Measurements from ENCODE around the gene HSFX2. TPM values are rescaled to one million over a fixed set of nuclear protein-coding genes. Genes with fewer than 3 reads are reported as not detected.

The HSFX2 gene
- total and polyA plus RNA-seq, 2 of the 13 experiments (the other 11 are each of a cell fraction or from before 2014, with no cell fraction given), result 0.13 TPM; not detected in 1

DNA sequence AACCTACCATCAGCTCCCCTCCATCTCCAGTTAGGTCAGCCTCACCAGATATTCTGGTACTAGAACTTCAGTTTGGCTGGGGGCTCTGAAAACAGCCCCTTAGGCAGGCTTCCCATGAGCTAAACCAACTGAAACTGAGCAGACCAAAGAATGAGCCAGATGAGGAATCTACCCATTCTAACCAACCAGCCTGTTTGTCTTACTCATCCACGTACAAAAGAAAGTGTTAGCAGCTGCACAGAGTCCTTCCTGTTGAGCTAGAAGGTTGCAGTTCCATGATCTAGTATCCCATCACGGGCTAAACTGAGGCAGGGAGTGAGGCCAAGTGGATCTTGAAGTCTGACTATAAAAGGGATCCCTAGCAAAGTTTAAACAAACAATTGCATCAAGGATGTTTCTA lies 25.3 kb downstream of the HSFX2 start:
- DNase-seq (ENCODE audit: low spot score), result no peak
- no peaks in the 10 kb centered on the region for H3K79me2 ChIP-seq (ENCODE audit: insufficient read depth, low read length)
- H3K36me3 ChIP-seq (replicated peaks in 1 of 2; ENCODE audit: control insufficient read depth in 1 of 2, insufficient read depth in 2 of 2, low read length in 2 of 2), result no peaks in the 10 kb centered on the region
- WGBS (ENCODE audit: low lambda C conversion rate), result 20% methylated on average over 2 of the region's 2 CpGs
- no TSS peak for BruUV-seq (replicated peaks)
- ATAC-seq, result no peak
- H3K4me3 ChIP-seq (replicated peaks in 1 of 3; ENCODE audit: insufficient read depth in 1 of 3, low read depth in 2 of 3, low read length in 3 of 3), result no peak overlapping the region
- no peaks in the 10 kb centered on the region for H3K9me3 ChIP-seq (ENCODE audit: low read length)
- no peaks in the 10 kb centered on the region for H3K27me3 ChIP-seq (ENCODE audit: control insufficient read depth in 1 of 2, insufficient read depth in 2 of 2, low read length in 2 of 2)
- no peak for FAIRE-seq
- no peaks in the 10 kb centered on the region for H3K4me1 ChIP-seq (ENCODE audit: insufficient read depth, low read length)
- H3K9ac ChIP-seq (ENCODE audit: insufficient read depth, low read depth, low read length), result no peak overlapping the region
- intact Hi-C loops (cut with micrococcal nuclease; ENCODE audit: unreplicated experiment), result no loop called here
- H3K4me2 ChIP-seq (ENCODE audit: low read depth, low read length), result no peak overlapping the region
- in situ Hi-C loops (cut with HindIII; ENCODE audit: extremely low pct_ligation_motif_present, low pct_unique_long_range_greater_than_20kb), result no loop called here
- H3K27ac ChIP-seq (ENCODE audit: extremely low read length, insufficient read depth, low read length), result no peak overlapping the region
- H2AFZ ChIP-seq (ENCODE audit: low read length), result no peak overlapping the region
- no peaks in the 10 kb centered on the region for H4K20me1 ChIP-seq (ENCODE audit: insufficient read depth, low read length)
- ChIA-PET POLR2A (no interaction called here), CTCF (ENCODE audit: low intra/inter-chr PET ratio, low total read pairs) (no interaction called here)
- TF ChIP-seq MAFK (conservative IDR thresholded peaks at IDR 0.05 in 1 of 2, IDR thresholded peaks at IDR 0.05 in 1 of 2; ENCODE audit: low read length in 2 of 2), result no peak
- TF ChIP-seq, protein P1, sequence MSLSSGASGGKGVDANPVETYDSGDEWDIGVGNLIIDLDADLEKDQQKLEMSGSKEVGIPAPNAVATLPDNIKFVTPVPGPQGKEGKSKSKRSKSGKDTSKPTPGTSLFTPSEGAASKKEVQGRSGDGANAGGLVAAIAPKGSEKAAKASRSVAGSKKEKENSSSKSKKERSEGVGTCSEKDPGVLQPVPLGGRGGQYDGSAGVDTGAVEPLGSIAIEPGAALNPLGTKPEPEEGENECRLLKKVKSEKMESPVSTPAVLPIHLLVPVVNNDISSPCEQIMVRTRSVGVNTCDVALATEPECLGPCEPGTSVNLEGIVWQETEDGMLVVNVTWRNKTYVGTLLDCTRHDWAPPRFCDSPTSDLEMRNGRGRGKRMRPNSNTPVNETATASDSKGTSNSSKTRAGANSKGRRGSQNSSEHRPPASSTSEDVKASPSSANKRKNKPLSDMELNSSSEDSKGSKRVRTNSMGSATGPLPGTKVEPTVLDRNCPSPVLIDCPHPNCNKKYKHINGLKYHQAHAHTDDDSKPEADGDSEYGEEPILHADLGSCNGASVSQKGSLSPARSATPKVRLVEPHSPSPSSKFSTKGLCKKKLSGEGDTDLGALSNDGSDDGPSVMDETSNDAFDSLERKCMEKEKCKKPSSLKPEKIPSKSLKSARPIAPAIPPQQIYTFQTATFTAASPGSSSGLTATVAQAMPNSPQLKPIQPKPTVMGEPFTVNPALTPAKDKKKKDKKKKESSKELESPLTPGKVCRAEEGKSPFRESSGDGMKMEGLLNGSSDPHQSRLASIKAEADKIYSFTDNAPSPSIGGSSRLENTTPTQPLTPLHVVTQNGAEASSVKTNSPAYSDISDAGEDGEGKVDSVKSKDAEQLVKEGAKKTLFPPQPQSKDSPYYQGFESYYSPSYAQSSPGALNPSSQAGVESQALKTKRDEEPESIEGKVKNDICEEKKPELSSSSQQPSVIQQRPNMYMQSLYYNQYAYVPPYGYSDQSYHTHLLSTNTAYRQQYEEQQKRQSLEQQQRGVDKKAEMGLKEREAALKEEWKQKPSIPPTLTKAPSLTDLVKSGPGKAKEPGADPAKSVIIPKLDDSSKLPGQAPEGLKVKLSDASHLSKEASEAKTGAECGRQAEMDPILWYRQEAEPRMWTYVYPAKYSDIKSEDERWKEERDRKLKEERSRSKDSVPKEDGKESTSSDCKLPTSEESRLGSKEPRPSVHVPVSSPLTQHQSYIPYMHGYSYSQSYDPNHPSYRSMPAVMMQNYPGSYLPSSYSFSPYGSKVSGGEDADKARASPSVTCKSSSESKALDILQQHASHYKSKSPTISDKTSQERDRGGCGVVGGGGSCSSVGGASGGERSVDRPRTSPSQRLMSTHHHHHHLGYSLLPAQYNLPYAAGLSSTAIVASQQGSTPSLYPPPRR (CRISPR knock-in tag; IDR thresholded peaks at IDR 0.05; ENCODE audit: borderline replicate concordance), result no peak
- TF ChIP-seq TBX2 (CRISPR knock-in tag; IDR thresholded peaks at IDR 0.05; ENCODE audit: borderline replicate concordance), result no peak
- TF ChIP-seq KDM5A (IDR thresholded peaks at IDR 0.05; ENCODE audit: borderline replicate concordance, low read length), result no peak
- TF ChIP-seq, protein P2, sequence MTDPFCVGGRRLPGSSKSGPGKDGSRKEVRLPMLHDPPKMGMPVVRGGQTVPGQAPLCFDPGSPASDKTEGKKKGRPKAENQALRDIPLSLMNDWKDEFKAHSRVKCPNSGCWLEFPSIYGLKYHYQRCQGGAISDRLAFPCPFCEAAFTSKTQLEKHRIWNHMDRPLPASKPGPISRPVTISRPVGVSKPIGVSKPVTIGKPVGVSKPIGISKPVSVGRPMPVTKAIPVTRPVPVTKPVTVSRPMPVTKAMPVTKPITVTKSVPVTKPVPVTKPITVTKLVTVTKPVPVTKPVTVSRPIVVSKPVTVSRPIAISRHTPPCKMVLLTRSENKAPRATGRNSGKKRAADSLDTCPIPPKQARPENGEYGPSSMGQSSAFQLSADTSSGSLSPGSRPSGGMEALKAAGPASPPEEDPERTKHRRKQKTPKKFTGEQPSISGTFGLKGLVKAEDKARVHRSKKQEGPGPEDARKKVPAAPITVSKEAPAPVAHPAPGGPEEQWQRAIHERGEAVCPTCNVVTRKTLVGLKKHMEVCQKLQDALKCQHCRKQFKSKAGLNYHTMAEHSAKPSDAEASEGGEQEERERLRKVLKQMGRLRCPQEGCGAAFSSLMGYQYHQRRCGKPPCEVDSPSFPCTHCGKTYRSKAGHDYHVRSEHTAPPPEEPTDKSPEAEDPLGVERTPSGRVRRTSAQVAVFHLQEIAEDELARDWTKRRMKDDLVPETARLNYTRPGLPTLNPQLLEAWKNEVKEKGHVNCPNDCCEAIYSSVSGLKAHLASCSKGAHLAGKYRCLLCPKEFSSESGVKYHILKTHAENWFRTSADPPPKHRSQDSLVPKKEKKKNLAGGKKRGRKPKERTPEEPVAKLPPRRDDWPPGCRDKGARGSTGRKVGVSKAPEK (CRISPR knock-in tag; IDR thresholded peaks at IDR 0.05; ENCODE audit: borderline replicate concordance), result no peak
- no peak for TF ChIP-seq MAF1 (CRISPR knock-in tag; IDR thresholded peaks at IDR 0.05; ENCODE audit: borderline replicate concordance)
- no peak for TF ChIP-seq NFIB (CRISPR knock-in tag; IDR thresholded peaks at IDR 0.05; ENCODE audit: borderline replicate concordance)
- TF ChIP-seq, protein P3, sequence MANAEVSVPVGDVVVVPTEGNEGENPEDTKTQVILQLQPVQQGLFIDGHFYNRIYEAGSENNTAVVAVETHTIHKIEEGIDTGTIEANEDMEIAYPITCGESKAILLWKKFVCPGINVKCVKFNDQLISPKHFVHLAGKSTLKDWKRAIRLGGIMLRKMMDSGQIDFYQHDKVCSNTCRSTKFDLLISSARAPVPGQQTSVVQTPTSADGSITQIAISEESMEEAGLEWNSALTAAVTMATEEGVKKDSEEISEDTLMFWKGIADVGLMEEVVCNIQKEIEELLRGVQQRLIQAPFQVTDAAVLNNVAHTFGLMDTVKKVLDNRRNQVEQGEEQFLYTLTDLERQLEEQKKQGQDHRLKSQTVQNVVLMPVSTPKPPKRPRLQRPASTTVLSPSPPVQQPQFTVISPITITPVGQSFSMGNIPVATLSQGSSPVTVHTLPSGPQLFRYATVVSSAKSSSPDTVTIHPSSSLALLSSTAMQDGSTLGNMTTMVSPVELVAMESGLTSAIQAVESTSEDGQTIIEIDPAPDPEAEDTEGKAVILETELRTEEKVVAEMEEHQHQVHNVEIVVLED (CRISPR knock-in tag; IDR thresholded peaks at IDR 0.05; ENCODE audit: borderline replicate concordance), result no peak
- TF ChIP-seq NR1H2 (CRISPR knock-in tag; IDR thresholded peaks at IDR 0.05; ENCODE audit: borderline replicate concordance, low read depth), result no peak
- TF ChIP-seq PRPF4 (IDR thresholded peaks at IDR 0.05; ENCODE audit: low read depth, low read length, poor library complexity, severe bottlenecking), result no peak
- TF ChIP-seq, protein P4, sequence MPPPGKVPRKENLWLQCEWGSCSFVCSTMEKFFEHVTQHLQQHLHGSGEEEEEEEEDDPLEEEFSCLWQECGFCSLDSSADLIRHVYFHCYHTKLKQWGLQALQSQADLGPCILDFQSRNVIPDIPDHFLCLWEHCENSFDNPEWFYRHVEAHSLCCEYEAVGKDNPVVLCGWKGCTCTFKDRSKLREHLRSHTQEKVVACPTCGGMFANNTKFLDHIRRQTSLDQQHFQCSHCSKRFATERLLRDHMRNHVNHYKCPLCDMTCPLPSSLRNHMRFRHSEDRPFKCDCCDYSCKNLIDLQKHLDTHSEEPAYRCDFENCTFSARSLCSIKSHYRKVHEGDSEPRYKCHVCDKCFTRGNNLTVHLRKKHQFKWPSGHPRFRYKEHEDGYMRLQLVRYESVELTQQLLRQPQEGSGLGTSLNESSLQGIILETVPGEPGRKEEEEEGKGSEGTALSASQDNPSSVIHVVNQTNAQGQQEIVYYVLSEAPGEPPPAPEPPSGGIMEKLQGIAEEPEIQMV (CRISPR knock-in tag; IDR thresholded peaks at IDR 0.05; ENCODE audit: low read depth), result no peak
- TF ChIP-seq ZNF354B (CRISPR knock-in tag; IDR thresholded peaks at IDR 0.05), result no peak
